T-helper 2 cell treated with Interferon-gamma antibody and Interleukin-4, amounts not matched to agents 5 μg/mL and 100 μg/mL, for 36 hours (primary cell): ENCODE results near the gene RUNX1.

ENCODE experiments used
- DNase-seq: peaks from one replicate; pipeline ENCODE4 v3.0.0; 2021; ENCODE audit warnings: low spot score
- H3K27ac Mint-ChIP-seq: one replicate; pipeline ENCODE4 v1.8.0; 2021; ENCODE audit warnings: mild to moderate bottlenecking, mixed read lengths
- H3K27me3 Mint-ChIP-seq: one replicate; pipeline ENCODE4 v1.8.0; 2021; ENCODE audit warnings: low read depth, mixed read lengths
- H3K36me3 Mint-ChIP-seq: one replicate; pipeline ENCODE4 v1.8.0; 2021; ENCODE audit warnings: low read depth, mixed read lengths
- H3K4me1 Mint-ChIP-seq: one replicate; pipeline ENCODE4 v1.8.0; 2021; ENCODE audit warnings: low read depth, mixed read lengths
- H3K4me3 Mint-ChIP-seq: one replicate; pipeline ENCODE4 v1.8.0; 2022; ENCODE audit warnings: mild to moderate bottlenecking, moderate library complexity, mixed read lengths
- H3K9me3 Mint-ChIP-seq: one replicate; pipeline ENCODE4 v1.8.0; 2021; ENCODE audit warnings: mixed read lengths

The RUNX1 gene

GRCh38 chr21:35077466-35077865 lies 28.4 kb upstream of the RUNX1 start:
- no peaks in the 10 kb centered on the region for H3K27me3 Mint-ChIP-seq
- no peak overlapping the region for H3K27ac Mint-ChIP-seq
- H3K36me3 Mint-ChIP-seq = peaks cover 6% of the 10 kb centered on the region
- no peak for DNase-seq
- H3K4me1 Mint-ChIP-seq = peaks cover 19% of the 10 kb centered on the region
- no peak overlapping the region for H3K4me3 Mint-ChIP-seq
- peaks cover 12% of the 10 kb centered on the region for H3K9me3 Mint-ChIP-seq

DNA sequence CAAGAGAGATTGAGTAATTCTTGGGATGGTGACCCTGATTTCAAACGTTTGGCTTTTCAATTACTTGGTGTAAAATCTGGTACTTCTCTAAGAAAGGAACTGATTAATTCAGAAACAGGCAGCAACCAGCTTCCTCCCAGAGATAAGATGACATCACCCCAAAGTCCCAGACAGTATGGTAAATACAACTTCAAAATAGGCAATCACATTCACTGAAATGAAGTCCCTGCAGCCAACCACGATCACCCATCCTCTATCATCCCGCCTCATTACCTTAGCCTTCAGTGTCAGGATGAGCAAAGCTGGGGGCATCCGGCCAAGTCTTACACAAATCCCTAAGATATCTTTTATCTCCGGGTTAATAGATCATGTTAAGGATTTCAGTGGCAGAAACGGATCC lies 26.4 kb upstream of the RUNX1 start:
- no peak overlapping the region for H3K4me3 Mint-ChIP-seq
- peaks cover 6% of the 10 kb centered on the region for H3K36me3 Mint-ChIP-seq
- no peak for DNase-seq
- no peak overlapping the region for H3K27ac Mint-ChIP-seq
- H3K9me3 Mint-ChIP-seq = peaks cover 12% of the 10 kb centered on the region
- peaks cover 23% of the 10 kb centered on the region for H3K4me1 Mint-ChIP-seq
- H3K27me3 Mint-ChIP-seq = no peaks in the 10 kb centered on the region

DNA sequence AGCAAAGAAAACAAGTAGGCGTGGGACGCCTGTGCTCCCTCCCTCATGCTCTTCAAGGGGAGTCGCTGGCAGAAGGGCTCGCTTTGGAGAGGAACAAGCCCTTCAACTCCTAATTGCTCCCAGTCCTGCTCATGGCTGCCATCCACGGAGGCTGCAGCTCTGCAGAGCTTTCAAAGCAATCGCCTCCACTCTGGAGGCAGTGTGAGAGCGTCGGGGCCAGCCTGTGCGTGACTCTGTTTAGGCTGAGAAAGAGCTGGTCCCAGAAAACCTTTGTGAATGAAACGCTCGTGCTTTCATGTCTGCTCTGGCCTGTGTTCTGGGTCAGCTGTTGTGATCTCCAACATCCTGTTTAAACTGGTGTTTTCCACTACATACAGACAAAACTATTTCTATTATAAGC lies 23.9 kb upstream of the RUNX1 start:
- H3K4me1 Mint-ChIP-seq = peaks cover 18% of the 10 kb centered on the region
- DNase-seq = no peak
- no peak overlapping the region for H3K4me3 Mint-ChIP-seq
- H3K27me3 Mint-ChIP-seq = no peaks in the 10 kb centered on the region
- peaks cover 6% of the 10 kb centered on the region for H3K36me3 Mint-ChIP-seq
- peaks cover 12% of the 10 kb centered on the region for H3K9me3 Mint-ChIP-seq
- H3K27ac Mint-ChIP-seq = no peak overlapping the region

- Mint-ChIP-seq H3K27me3 (no peaks in the 10 kb centered on the region), H3K4me3 (no peak overlapping the region), H3K4me1 (peaks cover 17% of the 10 kb centered on the region), H3K36me3 (peaks cover 6% of the 10 kb centered on the region), H3K9me3 (peaks cover 12% of the 10 kb centered on the region), H3K27ac (no peak overlapping the region)
- DNase-seq = no peak
These were observed 23.5 kb upstream of the RUNX1 start for GRCh38 chr21:35072557-35072956.

GRCh38 chr21:35071347-35071746 lies 22.2 kb upstream of the RUNX1 start:
- Mint-ChIP-seq H3K4me3 (no peak overlapping the region), H3K36me3 (peaks cover 9% of the 10 kb centered on the region), H3K27me3 (no peaks in the 10 kb centered on the region), H3K9me3 (peaks cover 12% of the 10 kb centered on the region), H3K4me1 (peaks cover 16% of the 10 kb centered on the region), H3K27ac (no peak overlapping the region)
- DNase-seq = no peak

DNA sequence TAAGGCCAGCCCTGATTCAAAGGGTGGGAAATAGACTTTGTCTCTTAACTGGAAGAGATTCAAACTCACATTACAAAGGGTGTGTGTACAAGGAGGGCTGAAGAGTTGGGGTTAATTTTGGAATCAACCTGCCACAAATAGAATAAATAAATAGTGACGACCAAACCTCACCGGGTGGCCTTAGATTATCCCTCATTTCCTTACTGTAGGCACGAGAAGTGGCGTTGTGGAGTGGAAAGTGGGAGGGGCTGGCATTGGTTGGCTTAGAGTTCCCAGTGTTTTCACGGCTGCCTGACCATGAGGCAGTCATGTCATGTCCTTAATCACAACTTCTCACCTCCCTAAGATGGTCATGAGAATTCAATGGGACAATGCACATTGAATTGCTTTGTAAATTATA lies 21.3 kb upstream of the RUNX1 start:
- no peak for DNase-seq
- peaks cover 9% of the 10 kb centered on the region for H3K36me3 Mint-ChIP-seq
- no peaks in the 10 kb centered on the region for H3K27me3 Mint-ChIP-seq
- H3K9me3 Mint-ChIP-seq = peaks cover 12% of the 10 kb centered on the region
- H3K4me3 Mint-ChIP-seq = no peak overlapping the region
- H3K27ac Mint-ChIP-seq = no peak overlapping the region
- H3K4me1 Mint-ChIP-seq = peaks cover 9% of the 10 kb centered on the region

DNA sequence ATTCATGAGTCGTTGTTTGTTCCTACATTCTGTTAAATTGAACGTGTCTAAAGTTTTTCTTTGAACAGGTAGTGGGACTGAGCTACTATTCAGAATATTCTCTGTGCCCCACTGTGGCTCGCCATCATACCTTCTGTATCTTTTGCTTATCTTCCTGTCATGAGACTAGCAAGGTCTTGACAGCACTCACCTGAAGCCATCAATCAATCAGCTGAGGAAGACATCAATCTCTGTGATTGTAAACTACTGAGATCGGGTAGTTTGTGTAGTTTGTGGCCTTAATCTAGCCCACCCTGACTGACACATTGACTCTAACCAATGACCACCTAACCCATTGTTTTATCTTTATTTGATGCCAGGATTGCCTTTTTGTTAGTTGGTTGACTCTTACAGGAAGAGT lies 17.7 kb upstream of the RUNX1 start:
- no peak for DNase-seq
- peaks cover 3% of the 10 kb centered on the region for H3K36me3 Mint-ChIP-seq
- H3K4me1 Mint-ChIP-seq = peaks cover 20% of the 10 kb centered on the region
- H3K4me3 Mint-ChIP-seq = no peak overlapping the region
- no peak overlapping the region for H3K27ac Mint-ChIP-seq
- no peaks in the 10 kb centered on the region for H3K27me3 Mint-ChIP-seq
- no peaks in the 10 kb centered on the region for H3K9me3 Mint-ChIP-seq

DNA sequence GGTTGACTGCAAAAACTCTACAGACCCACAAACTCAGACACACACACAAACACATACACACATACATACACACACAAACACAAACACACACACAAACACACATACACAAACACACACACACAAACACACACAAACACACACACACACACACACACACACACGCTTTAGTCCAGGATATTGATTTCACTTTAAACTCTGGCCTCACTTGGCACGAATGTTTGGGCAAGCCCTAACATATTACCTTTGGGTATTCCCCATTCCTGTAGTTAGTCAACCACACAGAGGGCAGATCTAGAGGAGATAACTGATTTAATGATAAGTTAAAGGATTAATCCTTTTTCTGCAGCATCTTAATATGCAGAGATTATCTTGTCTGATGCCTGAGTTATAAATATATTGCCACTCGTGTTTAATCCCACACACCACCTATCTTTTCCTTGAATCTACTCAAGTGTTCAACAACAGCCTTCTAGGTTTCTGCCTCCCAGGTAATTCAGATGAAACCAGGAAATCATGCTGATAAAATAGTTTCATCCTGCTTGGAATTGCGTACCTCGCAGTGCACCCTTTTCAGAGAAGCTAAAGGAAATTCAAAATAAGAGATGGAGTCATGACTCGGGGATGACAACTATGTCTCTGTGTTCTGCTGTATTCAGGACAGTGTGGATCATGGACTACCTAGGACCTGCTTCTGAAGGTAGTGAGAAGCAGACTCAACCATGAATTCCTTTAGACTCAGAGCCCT lies 14.5 kb upstream of the RUNX1 start:
- Mint-ChIP-seq H3K4me1 (peaks cover 39% of the 10 kb centered on the region), H3K27ac (peak overlapping the region; percentile 2), H3K9me3 (peaks cover 4% of the 10 kb centered on the region), H3K36me3 (peaks cover 6% of the 10 kb centered on the region), H3K27me3 (no peaks in the 10 kb centered on the region), H3K4me3 (no peak overlapping the region)
- DNase-seq = no peak

GRCh38 chr21:35062016-35062415 lies 12.9 kb upstream of the RUNX1 start:
- Mint-ChIP-seq H3K4me1 (peaks cover 55% of the 10 kb centered on the region), H3K27ac (no peak overlapping the region), H3K9me3 (peaks cover 4% of the 10 kb centered on the region), H3K4me3 (no peak overlapping the region), H3K27me3 (no peaks in the 10 kb centered on the region), H3K36me3 (peaks cover 5% of the 10 kb centered on the region)
- no peak for DNase-seq

DNA sequence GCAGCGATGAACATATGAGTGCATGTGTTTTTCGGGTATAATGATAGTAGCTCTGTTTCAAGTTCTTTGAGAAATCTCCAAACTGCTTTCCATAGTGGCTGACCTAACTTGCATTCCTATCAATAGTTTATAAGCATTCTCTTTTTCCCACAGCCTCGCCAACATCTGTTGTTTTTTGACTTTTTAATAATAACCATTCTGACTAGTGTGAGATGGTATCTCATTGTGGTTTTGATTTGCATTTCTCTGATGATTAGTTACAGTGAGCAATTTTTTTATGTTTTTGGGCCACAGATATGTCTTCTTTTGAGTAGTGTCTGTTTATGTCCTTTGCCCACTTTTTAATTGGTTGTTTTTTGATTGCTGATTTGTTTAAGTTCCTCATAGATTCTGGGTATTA lies 10.6 kb upstream of the RUNX1 start:
- peak overlapping the region; percentile 54 for H3K4me3 Mint-ChIP-seq
- no peaks in the 10 kb centered on the region for H3K27me3 Mint-ChIP-seq
- peak overlapping the region; percentile 39 for H3K27ac Mint-ChIP-seq
- peaks cover 3% of the 10 kb centered on the region for H3K36me3 Mint-ChIP-seq
- no peak for DNase-seq
- peaks cover 4% of the 10 kb centered on the region for H3K9me3 Mint-ChIP-seq
- peaks cover 59% of the 10 kb centered on the region for H3K4me1 Mint-ChIP-seq

DNA sequence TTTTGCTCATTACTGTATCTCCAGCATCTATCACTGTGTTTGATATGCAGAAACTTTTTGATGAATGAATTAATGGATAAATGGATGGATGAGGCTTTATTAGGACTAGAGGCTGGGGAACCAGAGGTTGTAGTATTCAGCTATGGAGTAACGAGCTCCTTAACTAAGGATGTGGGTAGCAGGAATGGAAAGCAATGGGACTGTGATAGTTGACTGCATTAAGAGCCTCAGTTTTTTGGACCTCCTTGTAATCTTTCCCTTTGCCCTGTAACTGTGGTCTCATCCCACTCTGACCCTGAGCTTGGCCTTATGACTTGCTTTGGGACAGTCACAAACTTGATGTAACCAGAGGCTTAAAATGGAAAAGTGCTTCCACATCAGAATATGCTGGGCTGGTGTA lies 9.0 kb upstream of the RUNX1 start:
- H3K27ac Mint-ChIP-seq = no peak overlapping the region
- H3K27me3 Mint-ChIP-seq = no peaks in the 10 kb centered on the region
- peak overlapping the region; percentile 43 for H3K4me3 Mint-ChIP-seq
- peaks cover 3% of the 10 kb centered on the region for H3K36me3 Mint-ChIP-seq
- H3K4me1 Mint-ChIP-seq = peaks cover 51% of the 10 kb centered on the region
- no peak for DNase-seq
- H3K9me3 Mint-ChIP-seq = peaks cover 4% of the 10 kb centered on the region

- peaks cover 56% of the 10 kb centered on the region for H3K4me1 Mint-ChIP-seq
- H3K27me3 Mint-ChIP-seq = no peaks in the 10 kb centered on the region
- peaks cover 4% of the 10 kb centered on the region for H3K9me3 Mint-ChIP-seq
These were observed 8.3 kb upstream of the RUNX1 start for GRCh38 chr21:35057428-35057827.

DNA sequence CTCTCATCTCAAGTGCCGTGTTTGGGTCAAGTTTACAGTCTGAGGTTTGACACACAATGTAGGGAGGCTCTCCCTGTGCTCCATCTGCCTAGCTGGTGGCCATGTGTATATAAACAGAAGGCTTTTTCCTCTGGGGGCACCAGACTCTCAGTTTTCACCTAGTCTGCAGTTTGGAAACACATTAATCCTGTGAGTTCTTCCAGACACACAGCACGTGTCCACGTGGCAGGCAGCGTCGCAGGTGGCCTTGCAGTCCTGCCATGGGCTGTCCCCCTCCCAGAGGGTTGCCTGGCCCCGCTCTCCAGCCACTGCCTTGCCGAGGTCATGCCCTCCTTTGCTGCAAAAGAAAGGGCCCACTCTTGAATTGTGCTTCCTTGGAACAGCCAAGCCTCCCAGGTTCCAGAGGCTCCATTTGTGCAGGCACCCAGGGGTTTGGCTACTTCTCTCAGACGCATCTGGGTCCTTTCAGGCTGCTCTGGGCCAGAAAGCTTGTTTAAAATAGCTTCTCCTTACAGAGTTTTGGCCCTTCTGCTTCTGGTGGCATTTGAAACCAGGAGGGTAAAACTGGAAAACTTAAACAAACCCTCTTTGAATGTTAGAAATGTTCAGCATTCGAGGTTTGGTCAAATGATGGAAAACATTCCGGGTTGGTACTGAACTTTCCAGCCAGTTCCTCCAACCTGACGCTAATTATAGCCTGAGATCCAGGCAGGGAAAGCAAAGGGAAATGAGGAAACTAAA lies 4.4 kb upstream of the RUNX1 start:
- peaks cover 2% of the 10 kb centered on the region for H3K36me3 Mint-ChIP-seq
- no peaks in the 10 kb centered on the region for H3K27me3 Mint-ChIP-seq
- no peaks in the 10 kb centered on the region for H3K9me3 Mint-ChIP-seq
- DNase-seq = no peak
- H3K4me1 Mint-ChIP-seq = peaks cover 55% of the 10 kb centered on the region
- no peak overlapping the region for H3K27ac Mint-ChIP-seq
- H3K4me3 Mint-ChIP-seq = no peak overlapping the region

More at GRCh38 chr21:35057428-35057827, 8.3 kb upstream of the RUNX1 start:
- no peak for DNase-seq
- peaks cover 3% of the 10 kb centered on the region for H3K36me3 Mint-ChIP-seq
- peak overlapping the region; percentile 43 for H3K4me3 Mint-ChIP-seq
- H3K27ac Mint-ChIP-seq = peak overlapping the region; percentile 23

DNA sequence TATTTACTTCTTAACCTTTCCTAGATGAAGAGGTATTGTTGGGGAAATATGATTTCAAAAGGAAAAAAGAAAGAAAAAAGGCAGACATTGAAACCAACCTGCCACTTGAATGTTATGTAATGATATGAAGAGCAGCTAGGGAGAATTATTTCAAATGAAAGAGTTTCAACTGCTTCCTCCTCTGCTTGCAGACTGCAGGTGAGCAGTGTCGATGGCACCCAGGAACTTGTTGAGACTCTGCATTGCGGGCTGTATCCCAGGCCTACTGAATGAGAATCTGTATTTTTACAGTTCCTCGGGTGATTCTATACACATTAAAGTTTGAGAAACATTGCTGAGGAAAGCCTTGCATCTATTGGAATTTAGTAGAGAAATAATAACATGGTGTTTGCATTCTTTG lies 3.7 kb upstream of the RUNX1 start:
- H3K27me3 Mint-ChIP-seq = no peaks in the 10 kb centered on the region
- no peak overlapping the region for H3K27ac Mint-ChIP-seq
- DNase-seq = no peak
- H3K4me3 Mint-ChIP-seq = peak overlapping the region; percentile 19
- H3K36me3 Mint-ChIP-seq = peaks cover 8% of the 10 kb centered on the region
- peaks cover 48% of the 10 kb centered on the region for H3K4me1 Mint-ChIP-seq
- H3K9me3 Mint-ChIP-seq = no peaks in the 10 kb centered on the region
